Upper lobe of left lung (tissue), 4 donors: ENCODE results near the gene CAMKK2.

Experiments used
- CTCF ChIP-seq, 6 experiments: fragments of 450-650 bp in 4 of 6; fragments of 200-600 bp in 2 of 6; sonication (generic) in 2 of 6; IDR thresholded peaks; one replicate each; pipeline ENCODE4 v1.5.1; 2016 to 2019; ENCODE audit warnings: antibody characterized with exemption in 6 of 6
- EP300 ChIP-seq, 4 donors: sonication (generic); formaldehyde crosslinking; IDR thresholded peaks; one replicate each; pipeline ENCODE4 v1.5.1; 2017; ENCODE audit warnings: antibody characterized with exemption in 4 of 4, control low read depth in 2 of 4
- POLR2AphosphoS5 ChIP-seq, 2 donors: sonication (generic); formaldehyde crosslinking; IDR thresholded peaks; one replicate each; pipeline ENCODE4 v1.5.1; 2017; ENCODE audit warnings: antibody characterized with exemption in 2 of 2

DNA sequence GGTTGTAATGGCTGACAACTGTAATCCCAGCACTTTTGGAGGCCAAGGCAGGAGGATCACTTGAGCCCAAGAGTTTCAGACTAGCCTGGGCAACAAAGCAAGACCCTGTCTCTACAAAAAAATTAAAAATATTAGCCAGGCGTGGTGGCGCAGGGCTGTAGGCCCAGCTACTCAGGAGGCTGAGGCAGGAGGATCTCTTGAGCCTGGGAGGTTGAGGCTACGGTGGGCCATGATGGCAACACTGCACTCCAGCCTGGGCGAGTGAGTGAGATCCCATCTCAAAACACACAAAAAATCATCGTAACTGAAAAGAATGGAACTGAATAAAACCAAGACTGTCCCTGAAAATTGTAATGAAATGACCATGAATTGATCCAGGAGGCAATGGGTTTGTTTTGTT is 6.1 kb downstream of the CAMKK2 start:
- TF ChIP-seq CTCF (IDR thresholded peaks at IDR 0.05): no peak
- TF ChIP-seq EP300 (IDR thresholded peaks at IDR 0.05): no peak
- no peak for TF ChIP-seq POLR2AphosphoS5 (IDR thresholded peaks at IDR 0.05)
